Stimulated activated CD4-positive, alpha-beta T cell treated with anti-CD3 and anti-CD28 coated beads, TNF-alpha, amount 100 ng/mL, for 24 hours (primary cell): ENCODE data around the gene TMEM247.

Experiments used
- DNase-seq, 3 experiments: peaks; one replicate each; pipeline ENCODE4 v3.0.0-alpha.2; 2020; ENCODE audit warnings: low read depth in 3 of 3

TMEM247 gene

GRCh38 chr2:46488389-46488788 lies 9.0 kb downstream of the TMEM247 start:
- DNase-seq: no peak

GRCh38 chr2:46489423-46490174 lies 10.2 kb downstream of the TMEM247 start:
- no peak for DNase-seq

GRCh38 chr2:46490521-46491141 lies 11.3 kb downstream of the TMEM247 start:
- DNase-seq: no peak

GRCh38 chr2:46492301-46492700 lies 12.9 kb downstream of the TMEM247 start:
- DNase-seq: no peak

- DNase-seq: no peak
These were observed 14.0 kb downstream of the TMEM247 start for GRCh38 chr2:46493241-46493970.

GRCh38 chr2:46493971-46494250 lies 14.5 kb downstream of the TMEM247 start:
- DNase-seq: no peak

- no peak for DNase-seq
These were observed 15.2 kb downstream of the TMEM247 start for GRCh38 chr2:46494596-46494995.

GRCh38 chr2:46495231-46496030 lies 16.1 kb downstream of the TMEM247 start:
- no peak for DNase-seq

- DNase-seq: no peak
These were observed 18.4 kb downstream of the TMEM247 start for GRCh38 chr2:46497766-46498165.

GRCh38 chr2:46498681-46499080 lies 19.3 kb downstream of the TMEM247 start:
- DNase-seq: no peak

GRCh38 chr2:46499392-46499785 lies 20.0 kb downstream of the TMEM247 start:
- no peak for DNase-seq

GRCh38 chr2:46500801-46501200 lies 21.4 kb downstream of the TMEM247 start:
- DNase-seq: no peak

GRCh38 chr2:46502291-46502885 lies 23.0 kb downstream of the TMEM247 start:
- no peak for DNase-seq

- no peak for DNase-seq
These were observed 24.3 kb downstream of the TMEM247 start for GRCh38 chr2:46503686-46504085.

- no peak for DNase-seq
These were observed 24.9 kb downstream of the TMEM247 start for GRCh38 chr2:46504221-46504620.

- DNase-seq: no peak
These were observed 25.5 kb downstream of the TMEM247 start for GRCh38 chr2:46504685-46505471.

- no peak for DNase-seq
These were observed 26.1 kb downstream of the TMEM247 start for GRCh38 chr2:46505472-46505783.

- no peak for DNase-seq
These were observed 26.9 kb downstream of the TMEM247 start for GRCh38 chr2:46506131-46506706.

GRCh38 chr2:46508312-46508711 lies 28.9 kb downstream of the TMEM247 start:
- no peak for DNase-seq

- no peak for DNase-seq
These were observed 29.4 kb downstream of the TMEM247 start for GRCh38 chr2:46508759-46509158.

GRCh38 chr2:46509804-46510203 lies 30.4 kb downstream of the TMEM247 start:
- no peak for DNase-seq
